Stomach (tissue), 4 donors: Measurements from ENCODE around the gene DHX32.

ENCODE experiments used
- CTCF ChIP-seq, 7 experiments: fragments of 450-650 bp in 4 of 7; fragments of 200-600 bp in 3 of 7; sonication (generic) in 3 of 7; IDR thresholded peaks; one replicate each; pipeline ENCODE4 v1.5.1; 2016 to 2019; ENCODE audit warnings: antibody characterized with exemption in 7 of 7, control low read depth in 2 of 7, mild to moderate bottlenecking in 1 of 7
- EP300 ChIP-seq: sonication (generic); formaldehyde crosslinking; IDR thresholded peaks from one replicate; pipeline ENCODE4 v1.6.1; 2017; ENCODE audit warnings: antibody characterized with exemption

GRCh38 chr10:125878957-125879835 lies 1.9 kb downstream of the DHX32 start:
- TF ChIP-seq CTCF (IDR thresholded peaks at IDR 0.05), result no peak
- TF ChIP-seq EP300, result no peak
